D721Med (cell line): ENCODE results near the gene CHCHD3.
A peak's percentile ranks its signal among the peaks of the same experiment; 100 is the strongest.

ENCODE experiments used
- DNase-seq: peaks from one replicate; pipeline ENCODE4 v3.0.0; 2011; ENCODE audit warnings: low spot score; ENCODE audit not compliant: insufficient read length
- FAIRE-seq: peaks from 2 replicates; lab custom pipeline; 2011; peaks lifted over from hg19 to GRCh38; lab: Jason Lieb, UNC
- TF ChIP-seq, protein P1 (sequence below): IDR thresholded peaks from 2 replicates; pipeline ENCODE4 v1.5.1; 2012; ENCODE audit warnings: mild to moderate bottlenecking, control low read depth; ENCODE audit not compliant: insufficient read depth; ENCODE audit errors: missing control alignments

The CHCHD3 gene

DNA sequence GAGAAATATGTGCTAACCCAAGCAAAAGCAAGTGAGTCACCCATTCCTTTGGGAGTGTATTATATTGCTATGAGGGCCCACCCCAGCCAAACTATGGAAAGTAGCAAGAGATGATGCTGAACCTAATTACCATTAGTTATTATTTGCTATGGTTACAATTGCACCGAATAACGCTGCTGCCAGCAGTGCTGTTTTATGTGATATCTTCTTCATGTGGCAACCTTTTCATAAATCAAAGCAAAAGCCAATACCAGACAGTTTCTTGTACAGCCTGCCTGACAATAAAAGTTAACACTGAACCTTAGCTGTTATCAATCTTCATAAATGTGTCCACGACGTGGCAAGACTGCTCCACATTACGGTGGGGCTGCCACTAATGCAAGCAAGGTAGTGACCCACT, 263.9 kb downstream of the CHCHD3 start:
- DNase-seq, result no peak
- no peak for FAIRE-seq
- TF ChIP-seq, protein P1, sequence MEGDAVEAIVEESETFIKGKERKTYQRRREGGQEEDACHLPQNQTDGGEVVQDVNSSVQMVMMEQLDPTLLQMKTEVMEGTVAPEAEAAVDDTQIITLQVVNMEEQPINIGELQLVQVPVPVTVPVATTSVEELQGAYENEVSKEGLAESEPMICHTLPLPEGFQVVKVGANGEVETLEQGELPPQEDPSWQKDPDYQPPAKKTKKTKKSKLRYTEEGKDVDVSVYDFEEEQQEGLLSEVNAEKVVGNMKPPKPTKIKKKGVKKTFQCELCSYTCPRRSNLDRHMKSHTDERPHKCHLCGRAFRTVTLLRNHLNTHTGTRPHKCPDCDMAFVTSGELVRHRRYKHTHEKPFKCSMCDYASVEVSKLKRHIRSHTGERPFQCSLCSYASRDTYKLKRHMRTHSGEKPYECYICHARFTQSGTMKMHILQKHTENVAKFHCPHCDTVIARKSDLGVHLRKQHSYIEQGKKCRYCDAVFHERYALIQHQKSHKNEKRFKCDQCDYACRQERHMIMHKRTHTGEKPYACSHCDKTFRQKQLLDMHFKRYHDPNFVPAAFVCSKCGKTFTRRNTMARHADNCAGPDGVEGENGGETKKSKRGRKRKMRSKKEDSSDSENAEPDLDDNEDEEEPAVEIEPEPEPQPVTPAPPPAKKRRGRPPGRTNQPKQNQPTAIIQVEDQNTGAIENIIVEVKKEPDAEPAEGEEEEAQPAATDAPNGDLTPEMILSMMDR, result no peak

DNA sequence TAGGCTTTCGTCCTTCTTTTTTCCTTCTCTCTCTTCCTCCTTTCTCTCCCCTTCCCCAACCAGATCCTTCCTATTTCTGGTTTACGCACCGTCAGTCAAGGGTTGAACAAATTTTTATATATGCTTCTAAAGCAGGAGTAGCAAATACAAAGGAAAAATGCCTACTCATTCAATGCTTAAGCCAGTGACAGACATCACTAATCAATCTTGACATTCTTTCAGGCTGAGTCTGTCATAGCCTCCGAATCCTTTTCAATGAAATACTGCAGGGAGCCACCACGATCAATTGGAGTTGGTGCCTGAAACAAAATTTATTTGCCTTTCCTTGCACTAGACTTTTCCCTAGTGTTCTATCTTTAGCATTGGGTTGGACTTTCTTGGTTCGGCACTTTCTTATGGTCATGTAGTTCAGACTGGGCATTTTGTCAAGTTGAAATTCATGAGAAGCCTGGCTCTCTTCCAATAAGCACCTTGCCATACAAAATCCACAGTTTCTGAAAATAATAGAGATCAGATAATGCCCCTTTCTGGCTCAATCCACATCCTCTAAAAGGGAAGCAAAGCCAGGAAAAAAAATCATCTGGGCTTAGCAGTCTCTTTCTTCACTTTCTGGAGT, 266.1 kb downstream of the CHCHD3 start:
- no peak for DNase-seq
- FAIRE-seq, result no peak
- TF ChIP-seq, protein P1, result no peak

DNA sequence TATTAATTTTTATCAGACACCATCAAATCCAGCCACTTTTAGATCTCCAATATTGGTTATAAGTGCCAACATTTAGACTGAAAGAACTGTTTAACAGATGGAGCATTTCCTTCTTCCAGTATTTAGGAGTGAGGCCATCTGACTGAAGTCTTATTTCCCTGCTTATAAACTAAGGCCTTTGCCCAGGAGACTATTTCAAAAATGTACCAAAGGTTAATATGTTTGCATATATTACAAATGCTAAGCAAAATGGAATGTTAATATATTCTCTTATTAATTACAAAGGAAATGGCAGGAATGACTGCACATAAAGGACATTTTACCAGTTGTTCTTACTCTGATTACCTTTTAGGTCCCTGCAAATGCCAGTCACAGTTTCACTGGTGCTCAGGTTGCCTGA, 266.8 kb downstream of the CHCHD3 start:
- DNase-seq (no peak), FAIRE-seq (no peak)
- TF ChIP-seq, protein P1, result no peak

DNA sequence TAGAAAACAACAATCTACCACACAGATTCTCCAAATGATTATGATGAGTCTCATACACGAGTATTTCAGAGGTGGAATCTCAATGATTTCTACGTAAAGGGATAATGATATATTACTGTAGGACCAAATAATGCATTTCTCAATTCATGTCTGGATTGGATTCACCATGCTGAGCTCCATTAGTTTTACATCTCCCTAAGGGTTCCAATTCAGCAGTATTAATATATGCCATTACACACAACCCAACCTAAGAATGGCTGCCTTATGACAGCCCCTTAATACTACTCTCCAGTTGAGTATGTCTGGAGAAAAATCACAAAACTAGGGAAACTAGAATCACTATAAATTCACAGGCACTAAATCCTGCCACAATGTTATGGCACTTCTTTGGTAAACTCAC, 271.3 kb downstream of the CHCHD3 start:
- DNase-seq (no peak), FAIRE-seq (peak; percentile 35)
- TF ChIP-seq, protein P1, result no peak

DNA sequence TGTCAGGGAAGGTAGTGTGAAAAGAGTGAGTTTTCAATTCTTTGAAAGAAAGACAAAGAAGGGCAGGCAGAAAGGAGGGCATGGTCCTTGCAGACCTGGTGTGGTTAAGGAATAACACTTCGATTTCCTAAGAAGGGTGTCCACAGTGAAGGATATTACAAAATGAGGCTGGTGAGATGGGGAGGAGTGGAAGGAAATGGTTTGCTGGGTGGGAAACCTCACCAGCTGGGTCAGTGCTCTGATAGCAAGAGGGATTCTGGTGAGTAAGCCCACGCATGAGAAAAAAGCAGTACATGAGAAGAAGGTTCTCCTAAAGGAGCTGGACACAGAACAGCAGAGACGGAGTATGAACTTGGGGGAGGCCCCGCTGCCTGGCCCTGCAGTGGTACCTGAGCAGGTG, 275.1 kb downstream of the CHCHD3 start:
- TF ChIP-seq, protein P1, result no peak
- DNase-seq (no peak), FAIRE-seq (no peak)

DNA sequence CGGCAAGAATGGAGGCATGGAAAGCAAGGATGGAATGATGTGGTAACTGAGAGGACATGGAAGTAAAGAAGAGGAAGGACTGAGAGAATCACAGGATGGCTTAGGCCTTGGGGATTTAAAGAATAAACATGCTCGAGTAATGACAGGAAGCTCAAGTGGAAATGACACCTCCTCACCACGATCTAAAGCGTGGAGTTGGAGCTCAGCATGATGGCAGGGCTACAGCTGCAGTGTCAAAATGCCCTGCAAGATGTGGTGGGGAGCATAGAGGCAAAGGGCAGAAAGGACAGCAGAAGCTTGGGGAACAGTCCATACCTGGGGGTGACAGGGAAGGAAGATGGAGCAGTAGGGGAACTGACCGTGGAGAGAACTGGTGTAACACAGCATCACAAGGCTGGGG, 276.1 kb downstream of the CHCHD3 start:
- FAIRE-seq, result no peak
- no peak for DNase-seq
- TF ChIP-seq, protein P1, result no peak

DNA sequence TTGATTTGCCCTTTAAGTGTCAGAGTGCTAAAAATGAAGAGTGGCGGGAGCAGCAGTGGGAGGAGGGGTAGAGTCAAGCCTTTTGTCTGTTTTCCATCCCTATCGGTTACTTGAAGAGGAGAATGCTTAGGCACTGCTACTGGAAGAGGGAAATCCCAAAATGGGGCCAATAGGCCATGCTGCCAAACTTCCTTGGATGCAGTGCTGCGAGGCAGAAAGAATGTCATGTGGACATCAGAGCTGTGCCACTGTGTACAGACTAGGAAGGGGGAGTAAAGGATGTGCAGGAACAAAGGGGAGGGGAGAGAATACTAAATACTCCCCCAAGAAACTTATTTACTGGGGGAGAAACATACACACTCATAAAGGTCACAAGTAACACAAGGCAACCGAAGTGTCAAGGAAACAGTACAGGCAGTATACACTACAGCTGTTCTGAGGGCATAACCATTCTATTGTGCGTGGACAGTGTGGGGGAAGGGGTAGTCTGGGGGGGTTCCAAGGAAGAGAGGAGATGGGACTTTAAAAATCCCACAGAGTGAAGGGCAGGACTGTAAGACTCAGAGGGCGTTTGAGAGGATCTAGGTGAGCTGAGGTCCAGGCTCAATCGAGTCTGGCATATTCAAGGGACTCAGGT, 276.9 kb downstream of the CHCHD3 start:
- TF ChIP-seq, protein P1, result no peak
- no peak for FAIRE-seq
- no peak for DNase-seq
